ENCODE data around the gene DNAJC15.

Gene DNAJC15

DNA sequence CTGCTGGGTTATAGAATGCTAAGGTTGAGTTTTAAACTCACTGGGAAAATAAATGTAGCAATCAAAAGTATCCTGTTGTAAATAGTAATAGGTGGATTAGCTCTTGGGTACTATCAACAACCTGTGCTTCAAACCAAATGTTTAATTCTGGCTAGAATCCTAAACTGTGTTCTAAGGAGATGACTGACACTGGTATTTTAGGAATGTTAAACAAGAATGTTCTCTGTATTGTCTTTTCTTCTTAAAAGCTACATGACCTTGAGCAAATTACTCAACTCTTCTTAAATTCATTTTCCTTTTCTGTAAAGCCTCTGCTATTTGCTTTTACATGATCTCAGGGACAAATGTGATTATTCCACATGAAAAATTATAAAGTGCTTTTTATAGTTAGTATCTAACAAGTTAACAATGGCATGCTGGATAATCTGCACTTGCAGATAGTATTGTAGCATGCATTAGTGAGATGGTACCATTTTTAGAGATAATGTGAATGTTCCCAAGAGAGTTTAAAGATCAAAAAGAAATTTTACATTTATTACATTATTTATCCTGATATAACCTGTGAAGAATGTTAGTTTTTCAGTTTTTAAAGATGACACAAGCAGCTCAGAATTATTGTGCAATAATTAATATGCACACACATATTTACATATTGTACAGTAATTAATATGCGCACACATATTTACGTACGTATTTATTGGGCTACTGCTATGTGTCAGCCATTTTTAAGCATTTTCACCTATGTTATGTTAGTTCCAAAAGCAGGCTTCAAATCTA, 17.7 kb upstream of the DNAJC15 start:
- peak; percentile 34 for DNase-seq (ENCODE audit: low spot score)

DNA sequence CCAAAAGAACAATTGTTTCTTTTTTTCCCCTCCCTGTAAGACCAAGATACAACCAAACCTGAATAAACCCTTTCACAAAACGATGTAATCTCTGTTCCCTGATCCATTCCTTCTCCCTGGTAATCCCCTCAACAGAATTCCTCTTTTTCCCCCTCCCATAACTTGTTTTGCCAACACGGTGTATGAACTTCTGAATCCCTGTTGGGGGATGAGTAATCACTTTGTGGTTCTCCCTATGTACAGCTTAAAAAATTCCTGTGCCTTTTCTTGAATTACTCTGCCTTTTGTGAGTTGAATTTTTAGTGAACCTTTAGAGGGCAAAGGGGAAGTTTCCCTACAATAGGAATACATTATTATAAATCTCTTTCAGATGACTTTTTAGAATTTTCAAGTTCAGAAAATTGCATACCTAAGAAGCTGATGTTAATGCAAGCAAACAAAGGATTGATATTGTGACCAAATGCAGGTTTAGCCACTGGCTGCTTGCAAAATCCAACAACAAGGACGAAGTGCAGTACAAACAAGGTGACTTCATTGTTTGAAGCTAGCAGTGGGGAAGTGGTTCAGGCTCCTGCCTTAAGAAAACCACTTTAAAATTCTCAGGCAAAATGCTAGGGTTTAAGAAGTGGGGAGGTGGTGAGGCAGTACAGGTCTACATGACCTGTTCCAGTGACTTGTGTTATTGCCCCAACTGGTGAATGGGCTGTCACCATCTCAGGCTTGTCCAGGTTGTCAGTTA, 16.3 kb upstream of the DNAJC15 start:
- peak; percentile 49 for DNase-seq (ENCODE audit: low spot score)

DNA sequence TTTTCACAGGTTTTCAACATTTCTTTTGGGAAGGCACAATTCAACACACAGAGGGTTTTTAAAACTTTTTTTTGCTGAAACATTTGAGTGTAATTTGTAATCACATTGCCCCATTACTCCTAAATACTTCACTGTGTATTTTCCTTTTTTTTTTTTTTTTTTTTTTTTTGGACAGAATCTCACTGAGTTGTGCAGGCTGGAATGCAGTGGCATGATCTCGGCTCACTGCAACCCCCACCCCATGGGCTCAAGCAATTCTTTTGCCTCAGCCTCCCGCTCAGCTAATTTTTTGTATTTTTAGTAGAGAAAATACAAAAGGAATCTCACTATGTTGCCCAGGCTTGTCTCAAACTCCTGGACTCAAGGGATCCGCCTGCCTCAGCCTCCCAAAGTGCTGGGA, 14.8 kb upstream of the DNAJC15 start:
- DNase-seq (ENCODE audit: low spot score): no peak

DNA sequence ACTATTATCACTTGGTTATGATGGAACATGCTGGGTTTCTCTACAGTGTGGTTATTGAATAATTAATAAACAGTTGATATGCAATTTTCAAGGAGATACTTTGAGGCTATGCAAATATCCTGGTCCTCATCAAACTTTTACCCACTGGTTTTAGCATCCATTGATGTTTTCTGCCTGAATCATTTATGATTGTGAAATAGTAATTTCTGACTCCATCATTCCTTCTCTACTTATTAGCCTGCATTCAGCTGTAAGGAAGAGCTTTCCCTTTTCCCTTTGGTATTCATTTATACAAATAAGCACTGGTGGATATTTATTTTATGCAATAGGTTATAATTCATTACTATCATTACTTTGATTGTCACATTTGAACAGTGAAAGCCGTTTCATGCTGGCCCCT, 13.9 kb upstream of the DNAJC15 start:
- no peak for DNase-seq (ENCODE audit: low spot score)

DNA sequence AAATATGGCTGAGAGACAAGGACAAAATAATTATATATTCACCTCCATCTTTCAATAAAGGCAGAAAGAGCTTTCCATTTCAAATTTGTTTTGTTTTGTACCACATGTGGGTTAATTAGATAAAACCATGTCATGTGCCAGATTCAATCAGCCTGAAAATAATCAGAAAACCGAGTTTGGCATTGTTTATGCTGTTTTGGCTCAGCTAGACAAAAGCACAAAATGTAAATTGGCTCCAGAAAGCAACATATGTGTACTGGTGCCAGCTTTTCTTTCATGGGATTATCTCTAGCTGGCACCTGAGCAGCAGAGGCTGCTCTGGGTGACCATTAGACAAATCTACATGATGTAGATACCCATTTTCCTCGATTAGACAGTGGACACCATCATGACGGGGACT, 9.2 kb upstream of the DNAJC15 start:
- no peak for DNase-seq (ENCODE audit: low spot score)

DNA sequence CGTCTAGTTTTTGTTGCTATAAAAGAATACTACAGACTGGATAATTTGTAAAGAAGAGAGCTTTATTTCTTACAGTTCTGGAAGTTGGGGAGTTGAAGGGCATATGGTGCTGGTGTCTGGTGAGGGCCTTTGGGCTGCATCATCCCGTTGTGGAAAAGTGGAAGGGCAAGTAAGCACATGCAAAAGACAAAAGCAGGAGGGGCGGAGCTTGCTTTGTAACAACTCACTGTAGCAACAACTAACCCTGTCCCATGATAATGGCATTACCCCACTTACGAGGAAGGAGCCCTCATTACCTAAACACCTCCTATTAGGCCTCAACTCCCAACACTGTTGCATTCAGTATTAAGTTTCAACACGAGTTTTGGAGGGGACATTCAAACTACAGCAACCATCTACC, 7.2 kb upstream of the DNAJC15 start:
- DNase-seq (ENCODE audit: low spot score): no peak

DNA sequence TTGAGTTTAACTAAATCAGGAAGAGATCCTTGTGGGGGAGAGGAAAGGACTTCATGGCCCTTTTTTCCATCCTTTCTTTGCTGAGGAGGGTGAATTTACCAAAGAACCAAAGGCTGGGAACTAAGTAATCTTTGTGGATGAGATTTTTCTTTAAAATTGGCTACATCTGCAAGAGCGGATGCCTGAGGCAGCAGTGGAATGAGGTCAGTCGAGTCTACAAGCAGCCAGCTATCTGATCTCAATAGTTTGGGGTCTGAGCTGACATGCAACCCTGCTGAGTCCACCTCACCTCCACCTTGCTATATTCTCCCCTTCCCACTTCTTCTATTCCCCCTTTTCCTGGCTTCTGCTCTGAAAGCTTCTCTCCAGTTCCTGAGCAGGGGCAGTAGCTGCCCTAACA, 3.6 kb upstream of the DNAJC15 start:
- DNase-seq (ENCODE audit: low spot score): no peak

DNA sequence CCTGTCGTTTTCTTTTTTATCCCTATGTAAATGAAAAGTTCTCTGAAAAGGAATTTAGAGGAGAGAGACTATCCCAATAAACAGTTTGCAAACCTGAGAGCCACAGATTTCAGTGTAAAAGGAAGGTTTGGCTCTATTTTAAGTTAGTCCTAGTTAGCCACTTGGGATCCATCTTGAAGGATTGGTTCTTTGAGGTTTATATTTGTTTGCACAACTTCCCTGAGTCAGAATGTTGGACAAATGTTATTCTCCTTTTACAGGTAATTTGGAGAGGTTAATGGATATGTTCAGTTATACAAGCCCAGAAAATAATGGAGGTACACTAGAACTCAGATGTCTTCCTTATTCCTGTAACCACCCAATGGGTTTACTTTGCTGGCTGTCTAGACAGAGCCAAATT, 2.6 kb upstream of the DNAJC15 start:
- DNase-seq (ENCODE audit: low spot score): no peak

DNA sequence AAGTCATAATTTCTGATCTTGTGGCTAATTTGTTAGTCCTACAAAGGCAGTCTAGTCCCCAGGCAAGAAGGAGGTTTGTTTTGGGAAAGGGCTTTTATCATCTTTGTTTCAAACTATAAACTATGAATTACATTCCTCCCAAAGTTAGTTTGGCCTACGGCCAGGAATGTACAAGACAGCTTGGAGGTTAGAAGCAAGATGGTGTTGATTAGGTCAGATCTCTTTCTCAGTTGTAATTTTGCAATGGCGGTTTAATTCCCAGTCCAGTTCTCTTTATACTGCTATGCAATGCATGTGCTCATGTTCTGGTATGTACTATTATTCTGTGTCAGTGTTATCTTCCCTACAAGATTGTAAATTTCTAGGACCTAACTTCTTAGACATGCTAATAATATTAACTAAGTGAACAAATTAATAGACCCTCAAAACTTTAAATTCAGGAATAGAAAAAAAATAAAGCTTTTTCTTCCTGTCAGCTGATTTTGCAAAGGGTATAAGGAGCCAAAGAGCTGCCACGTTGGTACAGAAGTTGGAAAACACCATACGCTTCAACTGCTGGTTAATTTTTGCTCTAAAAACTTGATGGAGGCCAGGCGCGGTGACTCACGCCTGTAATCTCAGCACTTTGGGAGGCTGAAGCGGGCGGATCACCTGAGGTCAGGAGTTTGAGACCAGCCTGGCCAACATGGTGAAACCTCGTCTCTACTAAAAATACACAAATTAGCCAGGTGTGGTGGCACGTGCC, 1.3 kb upstream of the DNAJC15 start:
- DNase-seq (ENCODE audit: low spot score): no peak

DNA sequence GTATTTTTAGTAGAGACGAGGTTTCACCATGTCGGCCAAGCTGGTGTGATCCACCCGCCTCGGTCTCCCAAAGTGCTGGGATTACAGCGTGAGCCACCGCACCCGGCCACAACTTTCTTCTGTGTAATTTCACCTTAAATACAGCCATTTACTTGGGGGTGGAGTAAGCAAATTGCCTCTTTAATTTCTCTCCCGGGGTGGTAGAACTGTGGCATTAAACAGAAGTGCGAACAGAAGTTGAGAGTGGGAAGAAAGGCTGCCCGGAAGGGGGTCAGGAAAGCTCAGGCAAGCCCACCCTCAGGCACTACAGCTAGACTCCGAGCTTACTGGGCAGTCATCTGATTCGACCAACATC, 475 bp upstream of the DNAJC15 start:
- DNase-seq (ENCODE audit: low spot score): no peak

DNA sequence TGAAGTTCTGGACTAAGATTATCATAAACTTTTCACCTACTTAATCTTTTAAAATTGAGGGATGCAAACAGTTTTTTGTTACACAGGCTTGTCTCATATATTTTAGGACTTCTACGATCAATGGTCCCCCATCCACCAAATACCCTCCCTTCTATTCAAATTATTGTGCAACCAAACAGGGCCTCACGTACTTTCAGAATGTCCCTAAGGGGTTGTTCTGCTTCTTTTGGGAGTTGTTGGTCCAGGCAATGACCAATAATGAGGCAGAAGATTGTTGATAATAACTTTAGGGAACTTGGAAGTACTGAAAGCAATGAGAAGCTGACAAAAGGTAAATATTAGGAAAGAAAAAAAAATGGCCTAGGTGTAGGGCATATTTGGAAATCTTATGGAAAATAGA, 2.9 kb downstream of the DNAJC15 start:
- no peak for DNase-seq (ENCODE audit: low spot score)

DNA sequence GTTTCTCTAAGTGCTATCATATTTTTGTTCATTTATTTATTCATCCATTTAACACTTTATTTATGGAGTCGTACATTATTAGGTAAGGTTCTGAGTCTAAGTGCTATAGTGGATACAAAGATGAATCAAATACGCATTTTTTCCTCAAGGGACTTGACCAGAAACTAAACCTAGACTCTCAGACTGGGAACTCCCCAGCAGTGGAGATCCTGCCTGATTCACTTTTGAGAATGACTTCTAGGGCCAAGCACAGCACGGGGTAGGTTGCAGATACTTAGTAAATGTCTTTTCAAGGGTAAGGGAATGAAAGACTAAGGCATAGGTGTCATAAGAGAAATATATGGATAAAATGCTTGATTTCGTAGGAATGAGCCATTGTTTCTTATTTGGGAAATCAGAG, 7.2 kb downstream of the DNAJC15 start:
- no peak for DNase-seq (ENCODE audit: low spot score)

DNA sequence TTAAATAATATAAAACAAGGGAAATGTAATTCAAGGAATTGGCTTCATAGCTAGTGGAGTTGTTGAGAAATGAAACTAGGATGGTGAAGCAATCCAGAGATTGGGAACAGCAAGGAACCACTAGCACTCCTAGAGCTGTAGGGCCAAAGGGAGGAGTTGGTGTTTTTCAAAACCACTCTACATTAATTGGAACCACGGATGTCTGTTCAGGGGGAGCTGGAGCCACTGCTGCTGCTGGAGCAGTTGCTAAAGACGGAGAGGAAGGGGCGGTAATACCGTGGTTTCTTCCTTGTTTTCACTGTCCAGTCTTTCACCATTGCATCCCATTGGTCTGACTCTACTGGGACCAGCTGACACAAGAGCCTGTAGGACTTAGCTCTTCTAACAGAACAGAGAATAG, 8.5 kb downstream of the DNAJC15 start:
- DNase-seq (ENCODE audit: low spot score): no peak

DNA sequence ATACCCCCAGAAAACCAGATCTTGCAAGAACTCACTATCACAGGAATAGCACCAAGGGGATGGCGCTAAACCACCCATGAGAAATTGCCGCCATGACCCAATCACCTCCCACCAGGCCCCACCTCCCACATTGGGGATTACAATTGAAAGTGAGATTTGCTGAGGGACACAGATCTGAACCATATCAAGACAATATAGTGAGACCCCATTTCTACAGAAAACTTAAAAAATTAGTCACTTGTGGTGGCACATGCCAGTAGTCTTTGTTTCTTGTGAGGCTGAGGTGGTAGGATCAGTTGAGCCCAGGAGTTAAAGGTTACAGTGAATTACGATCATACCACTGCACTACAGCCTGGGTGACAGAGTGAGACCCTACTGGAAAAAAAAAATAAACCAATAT, 9.7 kb downstream of the DNAJC15 start:
- no peak for DNase-seq (ENCODE audit: low spot score)

DNA sequence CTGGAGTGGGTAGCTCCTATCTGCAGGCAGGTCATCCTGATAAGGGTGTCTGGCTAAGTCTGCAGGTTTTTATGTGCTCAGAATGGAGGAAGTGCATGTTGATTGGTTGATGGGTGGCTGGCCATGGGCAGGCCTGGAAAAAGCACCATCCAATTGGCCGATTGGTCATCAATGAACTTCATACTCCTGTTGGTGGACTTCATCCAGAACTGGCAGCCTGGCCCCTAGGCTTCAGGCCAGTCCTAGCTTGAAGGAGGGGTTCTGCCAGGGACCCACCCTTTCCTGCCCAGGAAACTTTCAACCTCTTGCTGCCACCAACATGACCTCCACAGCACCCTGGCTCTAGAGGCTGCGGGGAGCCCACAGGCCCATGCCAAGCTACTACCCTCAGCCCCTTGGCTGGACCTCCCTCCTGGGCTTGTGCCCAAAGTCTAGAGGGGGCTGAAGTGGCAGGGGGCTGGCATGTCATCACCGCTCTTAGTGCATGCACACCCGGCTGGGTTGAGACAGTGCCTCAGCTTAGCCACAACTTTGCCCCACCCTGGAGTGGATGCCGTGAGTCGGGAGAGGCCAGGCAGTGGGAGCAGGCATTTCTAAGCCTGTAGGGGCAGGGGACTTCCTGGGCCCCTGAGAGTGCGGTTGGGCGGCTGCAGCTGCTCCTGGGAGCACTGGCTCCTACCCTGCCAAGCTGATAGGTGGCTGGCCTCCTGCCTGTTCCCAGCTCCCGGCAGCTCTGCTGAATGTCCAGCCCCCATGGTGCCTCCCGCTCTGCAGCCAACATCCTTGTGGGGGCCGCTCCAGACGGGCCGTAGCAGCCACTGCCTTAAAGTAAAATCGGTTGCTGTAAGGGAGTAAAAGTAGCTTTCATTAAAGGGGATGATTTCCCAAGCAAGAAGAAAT, 13.2 kb downstream of the DNAJC15 start:
- DNase-seq (ENCODE audit: low spot score): no peak

DNA sequence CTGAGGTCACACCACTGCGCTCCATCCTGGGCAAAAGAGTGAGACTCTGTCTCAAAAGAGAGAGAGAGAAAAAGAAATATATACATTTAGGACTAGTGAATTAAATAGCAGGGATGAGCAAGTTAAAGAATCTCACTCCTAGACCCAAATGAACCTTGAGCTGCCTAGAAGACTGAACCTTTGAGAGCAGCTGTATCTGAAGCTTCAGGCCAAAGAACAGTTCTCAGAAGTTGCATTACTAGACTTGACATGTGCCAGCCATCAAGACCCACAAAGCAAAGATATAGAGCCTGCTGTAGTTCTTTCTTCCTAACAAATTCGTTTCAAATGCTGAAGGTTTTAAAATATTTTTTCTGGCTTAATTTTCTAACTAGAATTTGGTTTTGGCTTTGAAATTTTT, 16.6 kb downstream of the DNAJC15 start:
- no peak for DNase-seq (ENCODE audit: low spot score)

DNA sequence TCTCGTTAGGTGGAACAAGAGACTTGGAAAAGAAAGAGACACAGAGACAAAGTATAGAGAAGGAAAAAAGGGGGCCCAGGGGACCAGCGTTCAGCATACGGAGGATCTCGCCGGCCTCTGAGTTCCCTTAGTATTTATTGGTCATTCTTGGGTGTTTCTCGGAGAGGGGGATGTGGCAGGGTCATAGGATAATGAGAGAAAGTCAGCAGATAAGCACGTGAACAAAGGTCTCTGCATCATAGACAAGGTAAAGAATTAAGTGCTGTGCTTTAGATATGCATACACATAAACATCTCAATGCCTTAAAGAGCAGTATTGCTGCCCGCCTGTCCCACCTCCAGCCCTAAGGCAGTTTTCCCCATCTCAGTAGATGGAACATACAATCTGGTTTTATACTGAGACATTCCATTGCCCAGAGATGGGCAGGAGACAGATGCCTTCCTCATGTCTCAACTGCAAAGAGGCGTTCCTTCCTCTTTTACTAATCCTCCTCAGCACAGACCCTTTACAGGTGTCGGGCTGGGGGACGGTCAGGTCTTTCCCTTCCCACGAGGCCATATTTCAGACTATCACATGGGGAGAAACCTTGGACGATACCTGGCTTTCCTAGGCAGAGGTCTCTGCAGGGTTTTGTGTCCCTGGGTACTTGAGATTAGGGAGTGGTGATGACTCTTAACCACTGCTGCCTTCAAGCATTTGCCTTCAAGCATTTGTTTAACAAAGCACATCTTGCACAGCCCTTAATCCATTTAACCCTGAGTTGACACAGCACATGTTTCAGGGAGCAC, 17.4 kb downstream of the DNAJC15 start:
- peak; percentile 46 for DNase-seq (ENCODE audit: low spot score)

DNA sequence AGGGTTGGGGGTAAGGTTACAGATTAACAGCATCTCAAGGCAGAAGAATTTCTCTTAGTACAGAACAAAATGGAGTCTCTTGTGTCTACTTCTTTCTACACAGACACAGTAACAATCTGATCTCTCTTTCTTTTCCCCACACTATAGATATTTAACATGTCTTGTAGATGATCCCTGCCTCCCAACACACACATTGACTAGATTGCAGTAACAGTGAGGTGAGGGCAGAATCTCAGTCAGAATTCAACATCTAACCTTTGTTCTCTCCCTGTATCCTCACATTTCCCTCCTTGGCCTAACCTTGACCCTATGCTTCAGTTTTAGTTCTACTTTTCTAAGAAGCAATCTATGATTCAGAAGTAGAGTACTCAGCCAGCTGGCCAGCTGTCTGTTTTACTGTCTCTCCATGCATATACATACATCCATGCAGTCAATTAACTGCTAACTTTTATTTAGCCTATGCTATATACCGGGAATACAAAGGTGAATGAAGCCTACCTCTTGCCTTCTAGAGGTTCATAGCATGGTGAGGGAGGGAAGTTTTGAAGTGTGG, 18.1 kb downstream of the DNAJC15 start:
- no peak for DNase-seq (ENCODE audit: low spot score)

DNA sequence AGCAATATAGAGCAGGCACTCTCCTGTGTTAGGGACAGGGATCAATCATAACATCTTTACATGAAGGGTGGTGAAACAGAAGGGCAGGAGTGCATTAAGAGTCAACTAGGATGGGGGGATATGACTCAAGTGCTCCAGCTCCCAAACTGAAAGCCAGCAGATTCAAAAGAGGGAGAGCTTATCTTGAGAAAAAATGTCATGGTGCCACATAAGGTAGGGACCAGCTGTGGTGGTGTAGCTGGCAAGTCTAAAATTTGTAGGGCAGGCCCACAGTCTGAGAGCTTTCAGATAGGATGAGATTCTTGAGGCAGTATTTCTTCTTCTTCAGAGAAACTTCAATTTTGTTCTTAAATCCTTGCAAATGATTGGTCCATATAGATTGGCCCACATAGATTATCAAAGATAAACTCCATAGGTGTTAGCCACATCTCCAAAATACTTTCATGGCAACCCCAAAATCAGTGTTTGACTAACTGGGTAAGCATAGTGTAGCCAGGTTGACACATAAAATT, 19.1 kb downstream of the DNAJC15 start:
- no peak for DNase-seq (ENCODE audit: low spot score)

DNA sequence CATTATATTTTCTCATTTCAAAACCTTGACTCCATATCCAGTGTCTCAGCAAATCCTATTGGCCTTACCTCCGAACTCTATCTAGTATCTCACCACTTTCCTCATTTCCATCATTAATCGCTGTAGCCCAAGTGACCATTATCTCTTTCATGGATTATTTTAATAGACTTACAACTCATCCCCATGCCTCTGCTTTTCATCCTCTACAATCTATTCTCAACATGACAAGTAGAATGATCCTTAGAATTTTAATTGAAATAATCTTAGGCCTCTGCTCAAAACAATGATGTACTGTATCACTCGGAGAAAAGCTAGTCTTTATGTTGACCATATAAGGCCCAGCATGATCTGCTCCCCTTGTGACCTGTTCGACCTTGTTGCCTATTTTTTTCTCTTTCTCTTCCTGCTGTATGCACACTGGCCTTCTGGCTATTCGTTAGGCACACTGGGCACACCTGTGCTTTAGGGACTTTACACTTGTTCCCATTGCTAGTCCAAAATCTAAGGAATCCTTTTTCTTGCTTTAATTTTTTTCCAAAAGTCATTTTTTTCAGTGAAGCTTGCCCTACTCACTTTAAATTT, 21.4 kb downstream of the DNAJC15 start:
- no peak for DNase-seq (ENCODE audit: low spot score)

Measured in kidney tubule cell (primary cell).